Skeletal muscle satellite cell (primary cell): ENCODE data around the gene KDF1. TPM values are rescaled to one million over a fixed set of nuclear protein-coding genes. Genes with fewer than 3 reads are reported as not detected.

ENCODE experiments used
- H3K27me3 ChIP-seq: 2 replicates; pipeline ENCODE4 v1.7.0; 2013; ENCODE audit warnings: low read length; ENCODE audit not compliant: control insufficient read depth, insufficient read depth
- H3K36me3 ChIP-seq: 2 replicates; pipeline ENCODE4 v1.7.0; 2013; ENCODE audit warnings: mild to moderate bottlenecking, control low read depth, low read length; ENCODE audit not compliant: insufficient read depth
- H3K4me1 ChIP-seq: 2 replicates; pipeline ENCODE4 v1.7.0; 2013; ENCODE audit warnings: low read length; ENCODE audit not compliant: control insufficient read depth, insufficient read depth
- H3K4me2 ChIP-seq: 2 replicates; pipeline ENCODE4 v1.7.0; 2013; ENCODE audit warnings: mild to moderate bottlenecking, low read length
- H3K4me3 ChIP-seq: 2 replicates; pipeline ENCODE4 v1.7.0; 2013; ENCODE audit warnings: low read length
- H3K9ac ChIP-seq: 2 replicates; pipeline ENCODE4 v1.7.0; 2013; ENCODE audit warnings: mild to moderate bottlenecking, low read depth, low read length, moderate library complexity
- H3K9me3 ChIP-seq: replicated peaks from 2 replicates; pipeline ENCODE4 v1.7.0; 2013; ENCODE audit warnings: mild to moderate bottlenecking, control low read depth, low read length
- total RNA-seq: library from RNA; depleted of rRNA; stranded (reverse); fragments of >200 nt; gene quantifications from 2 replicates; pipeline ENCODE4 v1.2.3, GENCODE V29; 2012; rRNA removed

The KDF1 gene
- not detected in 2 replicates for total RNA-seq

GRCh38 chr1:26959722-26960624 is at the start of gene KDF1:
Gene KDF1, minus strand, starts transcription at chr1:26960468. Its CDS starts 8,088 bp downstream, at chr1:26952380.
- Histone ChIP-seq H3K9ac (peak within 1 kb of the TSS; percentile 46), H3K4me2 (peak within 1 kb of the TSS; percentile 85), H3K27me3 (peaks cover 16% of the 10 kb centered on the region), H3K9me3 (peaks cover 4% of the 10 kb centered on the region), H3K36me3 (no peaks in the 10 kb centered on the region), H3K4me3 (peak within 1 kb of the TSS; percentile 52), H3K4me1 (peaks cover 29% of the 10 kb centered on the region)

GRCh38 chr1:27009601-27010197 is 49.4 kb upstream of the KDF1 start:
- H3K9ac ChIP-seq = no peak overlapping the region
- peaks cover 3% of the 10 kb centered on the region for H3K36me3 ChIP-seq
- H3K27me3 ChIP-seq = no peaks in the 10 kb centered on the region
- H3K4me3 ChIP-seq = no peak overlapping the region
- H3K4me2 ChIP-seq = no peak overlapping the region
- no peaks in the 10 kb centered on the region for H3K9me3 ChIP-seq
- H3K4me1 ChIP-seq = peaks cover 47% of the 10 kb centered on the region

- H3K9ac ChIP-seq = no peak overlapping the region
- H3K4me2 ChIP-seq = no peak overlapping the region
- H3K9me3 ChIP-seq = no peaks in the 10 kb centered on the region
- no peak overlapping the region for H3K4me3 ChIP-seq
- H3K4me1 ChIP-seq = peaks cover 54% of the 10 kb centered on the region
- no peaks in the 10 kb centered on the region for H3K27me3 ChIP-seq
- H3K36me3 ChIP-seq = peaks cover 3% of the 10 kb centered on the region
Measured at GRCh38 chr1:27007909-27008582, 47.8 kb upstream of the KDF1 start.

GRCh38 chr1:27006683-27007082 is 46.4 kb upstream of the KDF1 start:
- peaks cover 49% of the 10 kb centered on the region for H3K4me1 ChIP-seq
- H3K36me3 ChIP-seq = peaks cover 3% of the 10 kb centered on the region
- no peak overlapping the region for H3K9ac ChIP-seq
- H3K4me3 ChIP-seq = no peak overlapping the region
- no peaks in the 10 kb centered on the region for H3K9me3 ChIP-seq
- no peaks in the 10 kb centered on the region for H3K27me3 ChIP-seq
- H3K4me2 ChIP-seq = no peak overlapping the region

GRCh38 chr1:27005648-27006496 is 45.6 kb upstream of the KDF1 start:
- Histone ChIP-seq H3K4me2 (no peak overlapping the region), H3K9ac (no peak overlapping the region), H3K9me3 (no peaks in the 10 kb centered on the region), H3K27me3 (no peaks in the 10 kb centered on the region), H3K4me1 (peaks cover 43% of the 10 kb centered on the region), H3K4me3 (no peak overlapping the region), H3K36me3 (peaks cover 3% of the 10 kb centered on the region)

GRCh38 chr1:27005166-27005530 is 44.9 kb upstream of the KDF1 start:
- Histone ChIP-seq H3K4me2 (peak overlapping the region; percentile 35), H3K9ac (no peak overlapping the region), H3K9me3 (no peaks in the 10 kb centered on the region), H3K4me1 (peaks cover 43% of the 10 kb centered on the region), H3K27me3 (no peaks in the 10 kb centered on the region), H3K4me3 (no peak overlapping the region), H3K36me3 (peaks cover 9% of the 10 kb centered on the region)

- no peaks in the 10 kb centered on the region for H3K9me3 ChIP-seq
Measured at GRCh38 chr1:27004471-27005165, 44.4 kb upstream of the KDF1 start.

GRCh38 chr1:27003745-27004470 is 43.6 kb upstream of the KDF1 start:
- H3K4me3 ChIP-seq = no peak overlapping the region
- no peak overlapping the region for H3K9ac ChIP-seq
- no peak overlapping the region for H3K4me2 ChIP-seq
- H3K4me1 ChIP-seq = peaks cover 45% of the 10 kb centered on the region
- no peaks in the 10 kb centered on the region for H3K9me3 ChIP-seq
- no peaks in the 10 kb centered on the region for H3K27me3 ChIP-seq
- H3K36me3 ChIP-seq = peaks cover 10% of the 10 kb centered on the region

More at GRCh38 chr1:27004471-27005165, 44.4 kb upstream of the KDF1 start:
- Histone ChIP-seq H3K4me1 (peaks cover 43% of the 10 kb centered on the region), H3K4me2 (peak overlapping the region; percentile 35), H3K27me3 (no peaks in the 10 kb centered on the region), H3K9ac (no peak overlapping the region), H3K36me3 (peaks cover 10% of the 10 kb centered on the region), H3K4me3 (no peak overlapping the region)

- Histone ChIP-seq H3K36me3 (peaks cover 10% of the 10 kb centered on the region), H3K4me2 (no peak overlapping the region), H3K4me3 (no peak overlapping the region), H3K9ac (no peak overlapping the region), H3K27me3 (no peaks in the 10 kb centered on the region), H3K9me3 (no peaks in the 10 kb centered on the region), H3K4me1 (peaks cover 63% of the 10 kb centered on the region)
Measured at GRCh38 chr1:27001570-27002360, 41.5 kb upstream of the KDF1 start.
